ENCODE measurements around the gene CLDN10.
"Not testable (repeated sequence)": the region's sequence is repeated elsewhere in the genome, so short reads cannot be mapped to it uniquely, and the experiment has no call there.

Gene CLDN10

GRCh38 chr13:95552539-95553441 is at the start of gene CLDN10:
Gene CLDN10 (plus strand): TSS chr13:95552720. CDS start chr13:95552754, 34 bp downstream.
- no peak for DNase-seq

GRCh38 chr13:95503662-95504061 is 48.9 kb upstream of the CLDN10 start:
- DNase-seq = no peak

- DNase-seq = no peak
Observed at GRCh38 chr13:95505265-95505664, 47.3 kb upstream of the CLDN10 start.

DNA sequence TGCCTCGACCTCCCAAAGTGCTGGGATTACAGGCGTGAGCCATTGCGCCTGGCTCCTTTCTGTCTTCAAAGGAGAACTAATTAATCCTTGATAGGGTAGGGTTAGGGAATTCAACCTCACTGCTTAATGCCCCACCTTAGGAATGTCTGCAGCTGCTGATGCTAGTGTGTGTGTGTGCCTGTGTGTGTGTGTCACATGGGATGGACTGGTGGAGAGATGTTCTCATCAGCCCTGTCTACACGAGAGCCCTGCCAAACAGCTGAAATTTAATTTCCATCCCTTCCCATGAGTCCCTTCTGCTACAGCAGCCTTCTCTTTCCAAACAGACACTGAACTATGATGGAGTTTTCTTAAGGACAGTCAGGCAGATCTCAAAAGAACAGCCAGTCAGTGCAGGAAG is 46.5 kb upstream of the CLDN10 start:
- no peak for DNase-seq

DNA sequence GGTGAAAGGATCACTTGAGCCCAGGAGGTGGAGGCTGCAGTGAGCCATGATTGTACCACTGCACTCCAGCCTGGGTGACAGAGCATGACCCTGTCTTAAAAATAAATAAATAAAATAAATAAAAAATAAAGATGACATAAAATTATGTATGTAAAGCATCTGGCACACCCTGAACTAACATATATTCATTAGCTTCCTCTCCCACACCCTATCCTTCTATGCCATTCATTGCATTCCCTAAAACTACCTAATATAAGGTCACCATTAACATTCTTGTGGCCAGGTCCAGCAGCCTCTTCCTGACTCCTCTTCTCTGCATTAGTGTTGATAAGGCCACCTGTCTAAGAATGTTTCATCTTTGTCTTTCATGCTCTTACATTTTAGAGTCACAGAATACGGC is 44.5 kb upstream of the CLDN10 start:
- DNase-seq = no peak

DNA sequence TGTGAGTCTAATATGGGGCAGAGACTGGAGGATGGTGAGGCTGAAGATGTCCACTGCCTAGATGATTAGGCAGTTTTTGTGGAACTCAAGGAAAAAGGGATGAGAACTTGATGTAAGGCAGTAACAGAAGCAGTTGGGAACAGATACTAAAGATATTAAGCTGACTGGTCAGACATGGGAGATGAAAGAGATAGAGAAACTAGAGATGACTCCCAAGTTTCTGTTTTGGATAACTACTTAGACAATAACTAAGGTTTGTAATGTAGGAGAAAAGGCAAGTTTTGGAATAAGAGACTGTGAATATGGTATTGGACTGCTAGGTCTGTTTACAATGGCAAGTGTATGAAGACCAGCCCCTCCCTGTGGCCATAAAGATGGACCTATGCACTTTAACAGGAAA is 43.5 kb upstream of the CLDN10 start:
- DNase-seq = no peak

- no peak for DNase-seq
Observed at GRCh38 chr13:95509521-95510310, 42.8 kb upstream of the CLDN10 start.

- DNase-seq = no peak
Observed at GRCh38 chr13:95510950-95511349, 41.6 kb upstream of the CLDN10 start.

DNA sequence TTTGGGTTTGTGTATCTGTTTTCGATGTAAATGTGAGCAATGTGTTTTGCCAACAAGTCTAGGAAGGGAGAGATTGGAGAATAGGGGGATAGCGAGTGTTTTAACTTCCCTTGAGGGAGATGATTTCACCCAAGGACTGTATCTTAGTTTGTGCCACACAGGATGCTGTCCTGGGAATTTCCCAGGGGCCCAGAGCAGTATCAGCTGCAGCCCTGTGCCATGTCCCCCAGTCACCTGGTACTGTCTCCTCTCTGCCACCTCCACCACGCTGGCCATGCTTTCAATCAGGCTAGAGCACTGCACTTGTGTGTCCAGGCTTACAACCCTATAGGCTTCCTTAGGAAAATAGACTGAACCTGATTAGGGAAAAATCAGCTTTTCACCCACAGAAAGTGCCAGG is 40.1 kb upstream of the CLDN10 start:
- no peak for DNase-seq

GRCh38 chr13:95512957-95513356 is 39.6 kb upstream of the CLDN10 start:
- DNase-seq = no peak

GRCh38 chr13:95515606-95516005 is 36.9 kb upstream of the CLDN10 start:
- not testable (repeated sequence) for DNase-seq

DNA sequence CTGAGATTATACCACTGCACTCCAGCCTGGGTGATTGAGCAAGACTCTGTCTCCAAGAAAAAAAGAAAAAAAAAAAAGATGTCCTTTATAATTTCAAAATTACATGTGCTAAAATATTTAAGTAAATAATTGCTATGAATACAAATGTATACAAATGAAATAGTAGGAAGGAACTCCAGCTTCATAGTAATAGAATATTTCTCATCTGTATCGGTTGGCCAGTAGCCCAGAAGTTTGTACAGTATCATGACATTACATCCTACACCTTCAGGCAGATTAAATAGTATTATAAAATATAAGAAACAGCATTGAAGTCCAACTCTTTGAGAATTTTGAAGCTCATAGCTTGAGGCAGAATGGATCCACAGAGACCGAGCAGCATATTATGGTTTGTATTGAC is 36.5 kb upstream of the CLDN10 start:
- no peak for DNase-seq

GRCh38 chr13:95516492-95516891 is 36.0 kb upstream of the CLDN10 start:
- no peak for DNase-seq

- DNase-seq = no peak
Observed at GRCh38 chr13:95523598-95523997, 28.9 kb upstream of the CLDN10 start.

GRCh38 chr13:95524264-95524901 is 28.1 kb upstream of the CLDN10 start:
- no peak for DNase-seq

DNA sequence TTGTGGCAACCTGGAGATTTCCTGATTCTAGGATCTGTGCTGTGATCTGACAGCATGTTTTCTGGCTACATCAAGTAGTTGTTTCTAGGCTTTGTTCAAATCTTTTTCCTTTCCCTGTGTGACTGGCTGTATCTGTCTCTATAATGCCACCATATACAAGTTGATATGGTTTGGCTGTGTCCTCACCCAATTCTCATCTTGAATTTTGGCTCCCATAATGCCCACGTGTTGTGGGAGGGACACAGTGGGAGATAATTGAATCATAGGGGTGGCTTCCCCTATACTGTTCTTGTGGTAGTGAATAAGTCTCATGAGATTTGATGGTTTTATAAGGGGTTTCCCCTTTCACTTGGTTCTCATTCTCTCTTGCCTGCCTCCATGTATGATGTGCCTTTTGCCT is 24.6 kb upstream of the CLDN10 start:
- no peak for DNase-seq

GRCh38 chr13:95530178-95530577 is 22.3 kb upstream of the CLDN10 start:
- no peak for DNase-seq

GRCh38 chr13:95533545-95534160 is 18.9 kb upstream of the CLDN10 start:
- no peak for DNase-seq

DNA sequence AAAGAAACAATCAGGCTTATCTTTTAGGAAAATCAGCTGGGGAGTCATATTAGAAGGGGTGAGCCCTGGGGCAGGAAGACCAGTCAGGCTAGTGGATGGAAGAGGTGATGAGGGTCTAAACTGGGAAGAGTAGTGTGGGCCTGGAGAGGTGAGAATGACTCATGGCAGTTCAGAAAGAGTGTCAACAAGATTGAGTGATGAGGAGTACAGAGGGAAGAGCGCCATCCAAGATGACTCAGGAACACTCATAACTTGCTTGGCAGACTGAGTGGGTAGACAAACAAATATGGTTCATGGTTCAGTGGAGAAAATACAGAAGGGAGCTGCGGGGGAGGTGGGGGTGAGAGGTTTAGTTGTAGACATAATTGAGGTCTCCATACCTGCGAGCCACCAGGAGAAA is 17.3 kb upstream of the CLDN10 start:
- DNase-seq = no peak

- no peak for DNase-seq
Observed at GRCh38 chr13:95536632-95537241, 15.8 kb upstream of the CLDN10 start.

DNA sequence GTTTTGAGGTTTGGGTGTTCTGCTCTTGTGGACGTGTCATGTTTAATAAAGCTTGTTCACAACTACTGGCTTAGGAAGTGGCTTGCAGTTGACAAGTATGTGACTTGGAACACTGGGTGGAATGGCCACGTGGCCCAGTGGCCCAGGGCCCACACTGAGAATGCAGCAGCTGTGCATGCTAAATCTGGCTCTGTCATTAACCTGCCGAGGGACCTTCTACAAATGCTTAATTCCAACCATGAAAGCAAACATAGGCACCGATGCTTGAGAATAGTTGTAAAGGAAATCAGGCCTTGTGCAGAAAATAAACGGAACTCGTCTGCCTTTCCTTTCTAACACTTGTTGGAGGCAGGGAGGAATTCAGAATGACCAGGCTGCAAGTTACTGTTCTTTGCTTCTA is 11.6 kb upstream of the CLDN10 start:
- DNase-seq = no peak

- DNase-seq = no peak
Observed at GRCh38 chr13:95541308-95541707, 11.2 kb upstream of the CLDN10 start.

Data from NK-92 treated with Interleukin-12 subunit alpha and Interleukin-12 subunit beta, amount 100 ng/mL, for 24 hours (cell line).